SK-N-SH treated with all-trans-retinoic acid at 6 μM for 48 hours (cell line): Measurements from ENCODE around the gene NFASC.

Source experiments
- ATAC-seq: fragments of 200-7000 bp; cut with Tn5 transposase; 3 replicates; pipeline ENCODE4 v1.9.1; 2020; ENCODE audit warnings: mild to moderate bottlenecking, moderate library complexity
- ARNTL ChIP-seq: fragments of 450-650 bp; formaldehyde crosslinking; IDR thresholded peaks from 2 replicates; pipeline ENCODE4 v1.5.0; 2020; ENCODE audit warnings: low read depth, mild to moderate bottlenecking, moderate library complexity, borderline replicate concordance
- BACH2 ChIP-seq: fragments of 250-450 bp; sonication (Bioruptor Pico); IDR thresholded peaks from 2 replicates; pipeline ENCODE4 v1.9.0; 2021; ENCODE audit warnings: mild to moderate bottlenecking, borderline replicate concordance
- CSDC2 ChIP-seq: fragments of 250-450 bp; sonication (Bioruptor Pico); IDR thresholded peaks from 2 replicates; pipeline ENCODE4 v1.5.0; 2020; ENCODE audit warnings: mild to moderate bottlenecking, moderate library complexity
- ESRRG ChIP-seq: fragments of 250-450 bp; sonication (Bioruptor Pico); IDR thresholded peaks from 2 replicates; pipeline ENCODE4 v1.6.1; 2021; ENCODE audit warnings: mild to moderate bottlenecking
- GLIS3 ChIP-seq: fragments of 250-450 bp; sonication (Bioruptor Pico); IDR thresholded peaks from 2 replicates; pipeline ENCODE4 v1.5.0; 2020; ENCODE audit warnings: mild to moderate bottlenecking, moderate library complexity
- ISL1 ChIP-seq: fragments of 250-450 bp; sonication (Bioruptor Pico); IDR thresholded peaks from 2 replicates; pipeline ENCODE4 v2.1.2; 2022; ENCODE audit warnings: mild to moderate bottlenecking, moderate library complexity
- OSR1 ChIP-seq: fragments of 250-450 bp; sonication (Bioruptor Pico); IDR thresholded peaks from 2 replicates; pipeline ENCODE4 v1.8.0; 2022; ENCODE audit warnings: moderate library complexity, mild to moderate bottlenecking, inconsistent platforms
- PATZ1 ChIP-seq: fragments of 250-450 bp; sonication (Bioruptor Pico); IDR thresholded peaks from 2 replicates; pipeline ENCODE4 v1.8.0; 2020; ENCODE audit warnings: mild to moderate bottlenecking, moderate library complexity, borderline replicate concordance
- PPARA ChIP-seq: fragments of 250-450 bp; sonication (Bioruptor Pico); IDR thresholded peaks from 2 replicates; pipeline ENCODE4 v1.5.0; 2020; ENCODE audit warnings: mild to moderate bottlenecking, borderline replicate concordance
- RARB ChIP-seq: fragments of 250-450 bp; sonication (Bioruptor Pico); IDR thresholded peaks from 2 replicates; pipeline ENCODE4 v1.8.0; 2021; ENCODE audit warnings: mild to moderate bottlenecking, moderate library complexity
- SNAI2 ChIP-seq: fragments of 250-450 bp; sonication (Bioruptor Pico); IDR thresholded peaks from 2 replicates; pipeline ENCODE4 v1.5.0; 2020; ENCODE audit warnings: mild to moderate bottlenecking, moderate library complexity
- TCF4 ChIP-seq: fragments of 250-450 bp; sonication (Bioruptor Pico); IDR thresholded peaks from 2 replicates; pipeline ENCODE4 v1.8.0; 2021; ENCODE audit warnings: mild to moderate bottlenecking, moderate library complexity, borderline replicate concordance
- TOX ChIP-seq: fragments of 250-450 bp; sonication (Bioruptor Pico); IDR thresholded peaks from 2 replicates; pipeline ENCODE4 v1.8.0; 2021; ENCODE audit warnings: mild to moderate bottlenecking, moderate library complexity, borderline replicate concordance
- TSHZ2 ChIP-seq: fragments of 250-450 bp; sonication (Bioruptor Pico); IDR thresholded peaks from 2 replicates; pipeline ENCODE4 v1.5.0; 2020; ENCODE audit warnings: mild to moderate bottlenecking, moderate library complexity
- ZC3H10 ChIP-seq: fragments of 250-450 bp; sonication (Bioruptor Pico); IDR thresholded peaks from 2 replicates; pipeline ENCODE4 v1.5.1; 2021; ENCODE audit warnings: mild to moderate bottlenecking, moderate library complexity
- ZFP3 ChIP-seq: fragments of 250-450 bp; sonication (Bioruptor Pico); IDR thresholded peaks from 2 replicates; pipeline ENCODE4 v1.5.0; 2020; ENCODE audit warnings: mild to moderate bottlenecking, moderate library complexity
- ZFP30 ChIP-seq: fragments of 450-650 bp; formaldehyde crosslinking; IDR thresholded peaks from 2 replicates; pipeline ENCODE4 v1.5.0; 2022; ENCODE audit warnings: mild to moderate bottlenecking, moderate library complexity
- ZNF565 ChIP-seq: fragments of 450-650 bp; formaldehyde crosslinking; conservative IDR thresholded peaks from 2 replicates; pipeline ENCODE4 v1.5.0; 2020; ENCODE audit warnings: low read depth, mild to moderate bottlenecking, moderate library complexity
- ZNF70 ChIP-seq: fragments of 450-650 bp; formaldehyde crosslinking; IDR thresholded peaks from 2 replicates; pipeline ENCODE4 v1.5.0; 2020; ENCODE audit warnings: mild to moderate bottlenecking, moderate library complexity
- ZNF8 ChIP-seq: fragments of 450-650 bp; formaldehyde crosslinking; IDR thresholded peaks from 2 replicates; pipeline ENCODE4 v1.5.0; 2020; ENCODE audit warnings: mild to moderate bottlenecking, moderate library complexity
- TF ChIP-seq, protein P1 (sequence below): fragments of 250-450 bp; sonication (Bioruptor Pico); IDR thresholded peaks from 2 replicates; pipeline ENCODE4 v1.5.1; 2020; ENCODE audit warnings: low read depth, mild to moderate bottlenecking, moderate library complexity
- TF ChIP-seq, protein P2 (sequence below): fragments of 250-450 bp; sonication (Bioruptor Pico); IDR thresholded peaks from 2 replicates; pipeline ENCODE4 v1.8.0; 2021; ENCODE audit warnings: low read depth, mild to moderate bottlenecking, moderate library complexity, borderline replicate concordance
- TF ChIP-seq, protein P3 (sequence below): fragments of 250-450 bp; sonication (Bioruptor Pico); IDR thresholded peaks from 2 replicates; pipeline ENCODE4 v1.5.1; 2021; ENCODE audit warnings: mild to moderate bottlenecking, moderate library complexity

The NFASC gene

GRCh38 chr1:205030241-205030640 lies 159.6 kb downstream of the NFASC start (continued):
- no peak for TF ChIP-seq TSHZ2 (CRISPR knock-in tag)

- no peak for TF ChIP-seq ARNTL (CRISPR knock-in tag)
- no peak for TF ChIP-seq BACH2 (CRISPR knock-in tag)
- ATAC-seq = no peak
Observed at GRCh38 chr1:205030896-205031295, 160.2 kb downstream of the NFASC start.

DNA sequence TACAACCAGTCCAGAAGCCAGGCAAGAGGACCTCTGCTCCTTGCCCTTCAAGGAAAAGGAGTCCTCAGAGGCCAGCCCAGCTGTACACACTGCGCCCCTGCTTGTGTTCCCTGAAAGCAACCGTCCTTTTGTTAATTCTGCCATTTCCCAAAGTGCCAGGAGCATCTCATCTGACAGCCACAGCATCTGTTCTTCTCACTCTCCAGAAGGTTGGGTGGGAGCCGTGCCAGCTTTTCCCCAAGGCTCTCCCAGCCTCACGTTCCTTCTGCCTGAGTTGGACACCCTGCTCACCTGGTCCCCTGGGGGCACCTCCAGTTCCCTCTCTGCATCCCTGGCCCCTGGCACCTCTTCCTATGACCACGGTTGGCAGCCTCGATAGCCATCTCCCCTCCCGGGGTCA lies 161.8 kb downstream of the NFASC start:
- ATAC-seq = no peak
- TF ChIP-seq SNAI2 (CRISPR knock-in tag) (no peak), TOX (CRISPR knock-in tag) (no peak), PATZ1 (CRISPR knock-in tag) (no peak), ISL1 (CRISPR knock-in tag) (no peak), ZFP30 (CRISPR knock-in tag) (no peak), TCF4 (CRISPR knock-in tag) (no peak), RARB (CRISPR knock-in tag) (no peak), ZNF565 (CRISPR knock-in tag) (no peak), ESRRG (CRISPR knock-in tag) (no peak), ZFP3 (CRISPR knock-in tag) (no peak), ZNF8 (CRISPR knock-in tag) (no peak), ZNF70 (CRISPR knock-in tag) (no peak), ZC3H10 (CRISPR knock-in tag) (no peak), CSDC2 (CRISPR knock-in tag) (no peak), PPARA (CRISPR knock-in tag) (no peak), GLIS3 (CRISPR knock-in tag) (no peak), BACH2 (CRISPR knock-in tag) (no peak)
- TF ChIP-seq, protein P1, sequence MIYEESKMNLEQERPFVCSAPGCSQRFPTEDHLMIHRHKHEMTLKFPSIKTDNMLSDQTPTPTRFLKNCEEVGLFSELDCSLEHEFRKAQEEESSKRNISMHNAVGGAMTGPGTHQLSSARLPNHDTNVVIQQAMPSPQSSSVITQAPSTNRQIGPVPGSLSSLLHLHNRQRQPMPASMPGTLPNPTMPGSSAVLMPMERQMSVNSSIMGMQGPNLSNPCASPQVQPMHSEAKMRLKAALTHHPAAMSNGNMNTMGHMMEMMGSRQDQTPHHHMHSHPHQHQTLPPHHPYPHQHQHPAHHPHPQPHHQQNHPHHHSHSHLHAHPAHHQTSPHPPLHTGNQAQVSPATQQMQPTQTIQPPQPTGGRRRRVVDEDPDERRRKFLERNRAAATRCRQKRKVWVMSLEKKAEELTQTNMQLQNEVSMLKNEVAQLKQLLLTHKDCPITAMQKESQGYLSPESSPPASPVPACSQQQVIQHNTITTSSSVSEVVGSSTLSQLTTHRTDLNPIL (CRISPR knock-in tag) = no peak
- TF ChIP-seq, protein P2, sequence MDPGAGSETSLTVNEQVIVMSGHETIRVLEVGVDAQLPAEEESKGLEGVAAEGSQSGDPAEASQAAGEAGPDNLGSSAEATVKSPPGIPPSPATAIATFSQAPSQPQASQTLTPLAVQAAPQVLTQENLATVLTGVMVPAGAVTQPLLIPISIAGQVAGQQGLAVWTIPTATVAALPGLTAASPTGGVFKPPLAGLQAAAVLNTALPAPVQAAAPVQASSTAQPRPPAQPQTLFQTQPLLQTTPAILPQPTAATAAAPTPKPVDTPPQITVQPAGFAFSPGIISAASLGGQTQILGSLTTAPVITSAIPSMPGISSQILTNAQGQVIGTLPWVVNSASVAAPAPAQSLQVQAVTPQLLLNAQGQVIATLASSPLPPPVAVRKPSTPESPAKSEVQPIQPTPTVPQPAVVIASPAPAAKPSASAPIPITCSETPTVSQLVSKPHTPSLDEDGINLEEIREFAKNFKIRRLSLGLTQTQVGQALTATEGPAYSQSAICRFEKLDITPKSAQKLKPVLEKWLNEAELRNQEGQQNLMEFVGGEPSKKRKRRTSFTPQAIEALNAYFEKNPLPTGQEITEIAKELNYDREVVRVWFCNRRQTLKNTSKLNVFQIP (CRISPR knock-in tag) = no peak

DNA sequence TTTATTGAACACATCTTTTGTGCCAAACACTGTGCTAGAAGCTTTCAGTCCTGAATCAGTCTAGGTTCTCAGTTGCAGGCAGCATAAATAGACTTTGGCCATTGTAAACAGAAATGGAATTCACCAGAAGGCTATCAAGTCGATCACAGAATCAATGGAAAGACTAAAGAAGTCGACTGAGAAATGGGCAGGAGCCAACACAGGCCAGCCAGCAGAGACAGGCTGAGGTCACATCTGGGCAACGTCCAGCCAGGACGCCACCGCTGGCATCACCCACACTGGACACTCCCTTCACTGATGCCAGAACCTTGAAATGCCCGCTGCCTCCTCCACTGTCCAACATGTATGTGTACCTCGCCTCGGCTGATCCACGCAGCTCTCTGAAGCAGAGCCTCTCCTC lies 166.9 kb downstream of the NFASC start:
- ATAC-seq = no peak
- TF ChIP-seq ZFP3 (CRISPR knock-in tag) (no peak), TOX (CRISPR knock-in tag) (no peak), OSR1 (no peak), ARNTL (CRISPR knock-in tag) (no peak), ZNF70 (CRISPR knock-in tag) (no peak), ZFP30 (CRISPR knock-in tag) (no peak), TCF4 (CRISPR knock-in tag) (no peak), ISL1 (CRISPR knock-in tag) (no peak), BACH2 (CRISPR knock-in tag) (no peak), ZC3H10 (CRISPR knock-in tag) (no peak), CSDC2 (CRISPR knock-in tag) (no peak), ZNF8 (CRISPR knock-in tag) (no peak), RARB (CRISPR knock-in tag) (no peak), SNAI2 (CRISPR knock-in tag) (no peak), ZNF565 (CRISPR knock-in tag) (no peak), ESRRG (CRISPR knock-in tag) (no peak), GLIS3 (CRISPR knock-in tag) (no peak)
- TF ChIP-seq, protein P2 (CRISPR knock-in tag) = no peak
- TF ChIP-seq, protein P1 (CRISPR knock-in tag) = no peak
- TF ChIP-seq, protein P3, sequence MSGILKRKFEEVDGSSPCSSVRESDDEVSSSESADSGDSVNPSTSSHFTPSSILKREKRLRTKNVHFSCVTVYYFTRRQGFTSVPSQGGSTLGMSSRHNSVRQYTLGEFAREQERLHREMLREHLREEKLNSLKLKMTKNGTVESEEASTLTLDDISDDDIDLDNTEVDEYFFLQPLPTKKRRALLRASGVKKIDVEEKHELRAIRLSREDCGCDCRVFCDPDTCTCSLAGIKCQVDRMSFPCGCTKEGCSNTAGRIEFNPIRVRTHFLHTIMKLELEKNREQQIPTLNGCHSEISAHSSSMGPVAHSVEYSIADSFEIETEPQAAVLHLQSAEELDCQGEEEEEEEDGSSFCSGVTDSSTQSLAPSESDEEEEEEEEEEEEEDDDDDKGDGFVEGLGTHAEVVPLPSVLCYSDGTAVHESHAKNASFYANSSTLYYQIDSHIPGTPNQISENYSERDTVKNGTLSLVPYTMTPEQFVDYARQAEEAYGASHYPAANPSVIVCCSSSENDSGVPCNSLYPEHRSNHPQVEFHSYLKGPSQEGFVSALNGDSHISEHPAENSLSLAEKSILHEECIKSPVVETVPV (CRISPR knock-in tag) = no peak
